Measurements from ENCODE around the gene RDH5.

Gene RDH5

DNA sequence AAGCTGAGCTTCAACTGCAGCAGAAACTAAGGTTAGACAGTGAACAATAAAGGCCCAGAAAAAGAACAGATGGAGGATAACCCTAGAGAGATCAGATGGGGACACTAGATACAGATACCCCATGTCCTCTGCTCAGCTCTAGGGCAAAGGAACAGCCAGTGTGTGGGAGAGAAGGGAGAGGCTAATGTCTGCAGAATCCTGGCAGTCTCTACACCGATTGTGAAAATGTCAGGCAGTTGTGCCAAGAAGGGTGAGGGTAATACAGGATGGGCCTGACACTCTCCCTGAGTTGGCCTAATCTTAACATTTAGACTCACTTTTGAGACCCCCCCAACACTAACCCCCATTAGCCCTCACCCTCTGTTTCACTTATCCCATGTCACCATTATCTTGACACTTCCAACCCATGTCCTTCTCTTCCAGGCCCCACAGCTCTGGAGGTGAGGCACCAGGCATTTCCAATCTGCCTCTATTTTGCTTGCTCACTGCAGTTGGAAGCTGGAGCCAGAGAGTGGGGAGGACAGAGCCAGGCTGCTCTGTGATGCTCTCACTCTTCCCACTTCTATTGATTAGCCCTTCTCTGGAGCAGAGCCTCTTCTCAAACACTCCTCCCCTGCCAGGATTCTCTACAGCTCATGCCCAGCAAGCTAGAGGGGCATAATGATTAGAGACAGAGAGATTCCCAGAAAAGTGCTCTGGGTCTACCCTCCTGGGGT lies 7.3 kb upstream of the RDH5 start:
- peaks cover 28 to 36% of the 10 kb centered on the region in 2 donors for H3K4me1 ChIP-seq (ENCODE audit: control insufficient read depth in 1 of 2, insufficient read depth in 2 of 2, low read length in 2 of 2)
- H3K9me3 ChIP-seq (ENCODE audit: control insufficient read depth in 1 of 2, low read length in 2 of 2) = no peaks in the 10 kb centered on the region
- H3K4me3 ChIP-seq (ENCODE audit: low read depth in 1 of 2, low read length in 2 of 2) = no peak overlapping the region
- H3K27ac ChIP-seq (ENCODE audit: low read depth, low read length) = no peak overlapping the region
- H3K27me3 ChIP-seq (ENCODE audit: control insufficient read depth in 1 of 2, insufficient read depth in 2 of 2, low read length in 2 of 2) = peaks cover 0 to 15% of the 10 kb centered on the region in 2 donors
- no peak overlapping the region for H3K9ac ChIP-seq (ENCODE audit: low read depth in 1 of 2, low read length in 2 of 2)
- H3K36me3 ChIP-seq (ENCODE audit: control insufficient read depth in 1 of 2, insufficient read depth in 2 of 2, low read length in 2 of 2) = no peaks in the 10 kb centered on the region

DNA sequence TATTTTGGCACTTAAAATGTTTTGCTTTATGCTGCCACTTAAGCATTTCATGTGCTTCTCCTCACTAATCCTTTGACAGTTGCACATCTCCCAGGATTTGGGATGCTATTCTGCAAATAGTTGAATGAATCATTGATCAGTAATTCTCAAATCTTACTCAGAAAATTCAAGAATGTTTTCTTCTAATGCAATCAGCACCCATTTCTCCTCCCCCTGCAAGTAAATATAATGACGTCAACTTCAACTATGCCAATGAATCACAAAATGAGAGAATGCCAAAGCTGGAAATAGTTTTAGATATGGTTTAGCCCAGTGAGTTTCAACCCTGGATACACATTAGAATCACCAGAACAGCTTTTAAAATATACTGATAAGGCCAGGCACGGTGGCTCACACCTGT lies 6.5 kb upstream of the RDH5 start:
- Histone ChIP-seq H3K36me3 (ENCODE audit: control insufficient read depth in 1 of 2, insufficient read depth in 2 of 2, low read length in 2 of 2) (no peaks in the 10 kb centered on the region), H3K27me3 (ENCODE audit: control insufficient read depth in 1 of 2, insufficient read depth in 2 of 2, low read length in 2 of 2) (peaks cover 0 to 8% of the 10 kb centered on the region in 2 donors), H3K9me3 (ENCODE audit: control insufficient read depth in 1 of 2, low read length in 2 of 2) (no peaks in the 10 kb centered on the region), H3K4me1 (ENCODE audit: control insufficient read depth in 1 of 2, insufficient read depth in 2 of 2, low read length in 2 of 2) (peaks cover 31 to 38% of the 10 kb centered on the region in 2 donors), H3K4me3 (ENCODE audit: low read depth in 1 of 2, low read length in 2 of 2) (no peak overlapping the region), H3K27ac (ENCODE audit: low read depth, low read length) (no peak overlapping the region), H3K9ac (ENCODE audit: low read depth in 1 of 2, low read length in 2 of 2) (no peak overlapping the region)

DNA sequence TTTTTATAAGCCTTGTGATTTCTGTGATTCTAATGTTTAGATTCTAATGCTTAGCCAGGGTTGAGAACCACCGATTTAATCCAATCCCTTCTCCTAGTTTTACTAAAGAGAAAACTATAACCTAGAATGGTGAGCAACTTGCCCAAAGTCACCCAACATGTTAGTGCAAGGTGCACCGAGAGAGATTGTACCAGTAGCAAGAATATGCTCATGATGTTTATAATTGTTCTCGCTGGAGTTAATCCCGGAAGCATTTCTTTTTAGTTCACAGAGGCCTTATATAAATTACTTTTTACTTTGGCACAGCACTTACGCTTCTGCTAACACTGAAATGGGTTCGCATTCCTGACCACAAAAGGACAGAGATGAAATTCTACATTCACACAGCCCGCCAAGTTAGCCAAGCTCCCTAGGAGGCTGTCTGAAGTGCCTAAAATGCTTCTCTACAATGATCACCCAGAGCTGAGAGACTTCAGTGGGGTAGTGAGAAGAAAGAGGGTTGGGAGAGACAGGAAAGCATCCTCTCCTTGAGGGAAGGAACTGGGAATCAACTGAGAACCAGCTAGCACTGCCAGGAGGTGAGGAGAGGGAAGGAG lies 4.9 kb upstream of the RDH5 start:
- Histone ChIP-seq H3K4me3 (ENCODE audit: low read depth in 1 of 2, low read length in 2 of 2) (peak overlapping the region; percentile 89 to 94), H3K9me3 (ENCODE audit: control insufficient read depth in 1 of 2, low read length in 2 of 2) (no peaks in the 10 kb centered on the region), H3K36me3 (ENCODE audit: control insufficient read depth in 1 of 2, insufficient read depth in 2 of 2, low read length in 2 of 2) (peaks cover 0 to 3% of the 10 kb centered on the region in 2 donors), H3K27me3 (ENCODE audit: control insufficient read depth in 1 of 2, insufficient read depth in 2 of 2, low read length in 2 of 2) (no peaks in the 10 kb centered on the region), H3K4me1 (ENCODE audit: control insufficient read depth in 1 of 2, insufficient read depth in 2 of 2, low read length in 2 of 2) (peaks cover 41 to 48% of the 10 kb centered on the region in 2 donors), H3K9ac (ENCODE audit: low read depth in 1 of 2, low read length in 2 of 2) (peak overlapping the region; percentile 86 to 96), H3K27ac (ENCODE audit: low read depth, low read length) (peak overlapping the region; percentile 87)

DNA sequence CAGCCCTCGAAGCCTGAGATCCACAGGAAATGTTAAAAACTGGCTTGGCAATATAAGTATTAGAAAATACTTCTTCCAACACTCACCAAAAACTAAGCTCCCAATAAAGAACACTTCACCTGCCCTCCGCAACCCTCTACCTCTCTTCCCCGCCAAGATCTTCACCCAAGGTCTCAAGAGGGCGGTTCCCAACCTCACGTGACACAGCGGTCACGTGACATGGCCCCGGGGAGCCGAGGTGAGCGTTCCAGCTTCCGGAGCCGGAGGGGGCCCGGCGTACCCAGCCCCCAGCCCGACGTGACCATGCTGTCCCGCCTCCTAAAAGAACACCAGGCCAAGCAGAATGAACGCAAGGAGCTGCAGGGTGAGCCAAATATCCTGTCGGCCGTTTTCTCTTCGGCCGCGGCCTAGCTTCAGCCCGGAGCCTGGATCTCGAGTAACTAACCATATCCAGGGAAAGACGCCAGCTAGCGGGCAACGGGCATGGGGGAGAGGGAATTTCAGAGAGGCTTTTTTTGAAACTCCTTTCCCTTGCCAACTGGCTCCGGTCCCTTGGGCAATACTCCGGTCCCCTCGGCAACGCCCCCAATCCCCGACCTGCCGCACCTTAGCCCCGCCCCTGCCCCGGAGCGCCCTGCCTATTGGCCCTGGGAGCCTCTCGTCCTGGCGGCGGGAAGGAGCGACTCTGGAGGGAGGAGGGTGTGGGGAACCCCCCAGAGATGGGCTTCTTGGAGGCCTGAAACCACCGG lies 4.2 kb upstream of the RDH5 start, which contains the start of gene BLOC1S1:
TSS of gene BLOC1S1 (plus strand) at position 214 of the 749 bp plus-strand sequence. CDS start at position 220, 6 bp downstream.
- H3K4me1 ChIP-seq (ENCODE audit: control insufficient read depth in 1 of 2, insufficient read depth in 2 of 2, low read length in 2 of 2) = peaks cover 48 to 55% of the 10 kb centered on the region in 2 donors
- peak within 1 kb of the TSS; percentile 89 to 94 for H3K4me3 ChIP-seq (ENCODE audit: low read depth in 1 of 2, low read length in 2 of 2)
- H3K36me3 ChIP-seq (ENCODE audit: control insufficient read depth in 1 of 2, insufficient read depth in 2 of 2, low read length in 2 of 2) = peaks cover 0 to 3% of the 10 kb centered on the region in 2 donors
- H3K27ac ChIP-seq (ENCODE audit: low read depth, low read length) = peak within 1 kb of the TSS; percentile 87
- no peaks in the 10 kb centered on the region for H3K27me3 ChIP-seq (ENCODE audit: control insufficient read depth in 1 of 2, insufficient read depth in 2 of 2, low read length in 2 of 2)
- H3K9ac ChIP-seq (ENCODE audit: low read depth in 1 of 2, low read length in 2 of 2) = peak within 1 kb of the TSS; percentile 86 to 96
- no peaks in the 10 kb centered on the region for H3K9me3 ChIP-seq (ENCODE audit: control insufficient read depth in 1 of 2, low read length in 2 of 2)

DNA sequence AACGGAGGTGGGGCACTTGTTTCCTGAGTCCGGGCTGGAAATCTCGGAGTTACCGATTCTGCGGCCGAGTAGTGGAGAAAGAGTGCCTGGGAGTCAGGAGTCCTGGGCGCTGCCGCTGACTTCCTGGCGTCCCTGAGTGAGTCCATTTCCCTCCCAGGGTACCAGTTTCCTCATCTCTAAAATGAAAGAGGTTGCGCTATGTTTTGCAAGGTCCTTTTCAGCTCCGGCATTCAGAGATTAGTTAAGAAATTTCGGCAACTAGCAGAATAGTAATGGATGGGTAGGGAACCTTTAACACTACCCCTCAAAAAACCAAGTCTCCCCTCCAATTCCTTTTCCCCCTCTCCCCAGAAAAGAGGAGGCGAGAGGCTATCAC lies 3.6 kb upstream of the RDH5 start:
- H3K27me3 ChIP-seq (ENCODE audit: control insufficient read depth in 1 of 2, insufficient read depth in 2 of 2, low read length in 2 of 2) = no peaks in the 10 kb centered on the region
- peaks cover 0 to 3% of the 10 kb centered on the region in 2 donors for H3K36me3 ChIP-seq (ENCODE audit: control insufficient read depth in 1 of 2, insufficient read depth in 2 of 2, low read length in 2 of 2)
- H3K4me3 ChIP-seq (ENCODE audit: low read depth in 1 of 2, low read length in 2 of 2) = peak overlapping the region; percentile 89 to 94
- no peaks in the 10 kb centered on the region for H3K9me3 ChIP-seq (ENCODE audit: control insufficient read depth in 1 of 2, low read length in 2 of 2)
- peak overlapping the region; percentile 87 for H3K27ac ChIP-seq (ENCODE audit: low read depth, low read length)
- H3K9ac ChIP-seq (ENCODE audit: low read depth in 1 of 2, low read length in 2 of 2) = peak overlapping the region; percentile 86 to 96
- peaks cover 54 to 61% of the 10 kb centered on the region in 2 donors for H3K4me1 ChIP-seq (ENCODE audit: control insufficient read depth in 1 of 2, insufficient read depth in 2 of 2, low read length in 2 of 2)

DNA sequence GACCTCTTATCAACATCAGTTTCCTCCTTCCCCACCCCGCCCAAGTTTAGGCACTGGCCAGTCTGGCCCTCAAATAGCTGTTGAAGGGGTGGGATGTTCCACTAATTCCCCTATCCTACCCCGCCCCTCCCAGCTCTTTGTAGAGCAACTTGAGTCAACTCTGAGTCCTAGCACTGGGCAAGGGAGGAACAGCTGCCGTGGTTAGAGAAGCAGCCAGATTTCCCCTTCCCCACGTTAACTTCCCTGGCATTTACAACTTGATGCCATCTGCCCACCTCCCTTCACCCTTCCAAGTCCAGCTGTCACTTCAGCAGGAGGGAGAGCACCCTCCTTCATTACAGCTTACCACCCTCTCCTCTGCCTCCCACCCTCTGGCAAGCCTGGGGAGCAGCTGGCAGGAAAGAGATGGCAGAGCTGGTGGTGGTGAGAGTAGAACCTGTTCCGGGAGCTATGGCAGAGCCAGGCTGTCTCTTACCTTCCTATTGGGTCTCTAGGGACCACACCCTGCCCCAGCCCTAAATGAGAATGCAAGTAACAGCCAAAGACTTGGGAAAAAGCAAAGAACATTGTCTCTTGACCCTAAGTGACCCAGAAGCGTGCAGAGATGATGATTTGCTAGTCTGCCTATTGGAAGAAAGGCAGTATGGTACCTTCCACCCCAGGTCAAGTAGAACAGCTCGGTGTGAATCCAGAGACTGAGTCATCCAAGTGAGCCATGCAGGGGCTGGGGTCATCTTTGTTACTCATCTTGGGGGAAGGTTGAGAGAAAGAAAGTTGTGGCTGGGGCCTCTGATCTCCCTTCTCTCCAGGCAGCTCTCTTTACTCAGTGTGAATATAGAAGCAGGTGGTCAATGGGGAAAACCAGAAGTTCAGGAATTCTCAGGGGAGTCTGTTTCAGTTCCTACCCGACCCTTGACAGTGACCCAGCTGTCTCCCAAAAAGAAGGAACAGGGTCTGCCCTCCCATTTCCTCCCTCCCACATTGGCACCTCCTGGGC lies 2.9 kb upstream of the RDH5 start:
- Histone ChIP-seq H3K4me3 (ENCODE audit: low read depth in 1 of 2, low read length in 2 of 2) (peak overlapping the region; percentile 89 to 94), H3K9ac (ENCODE audit: low read depth in 1 of 2, low read length in 2 of 2) (peak overlapping the region; percentile 86 to 96), H3K9me3 (ENCODE audit: control insufficient read depth in 1 of 2, low read length in 2 of 2) (no peaks in the 10 kb centered on the region), H3K27ac (ENCODE audit: low read depth, low read length) (peak overlapping the region; percentile 87), H3K36me3 (ENCODE audit: control insufficient read depth in 1 of 2, insufficient read depth in 2 of 2, low read length in 2 of 2) (peaks cover 0 to 3% of the 10 kb centered on the region in 2 donors), H3K27me3 (ENCODE audit: control insufficient read depth in 1 of 2, insufficient read depth in 2 of 2, low read length in 2 of 2) (no peaks in the 10 kb centered on the region), H3K4me1 (ENCODE audit: control insufficient read depth in 1 of 2, insufficient read depth in 2 of 2, low read length in 2 of 2) (peaks cover 56 to 65% of the 10 kb centered on the region in 2 donors)

DNA sequence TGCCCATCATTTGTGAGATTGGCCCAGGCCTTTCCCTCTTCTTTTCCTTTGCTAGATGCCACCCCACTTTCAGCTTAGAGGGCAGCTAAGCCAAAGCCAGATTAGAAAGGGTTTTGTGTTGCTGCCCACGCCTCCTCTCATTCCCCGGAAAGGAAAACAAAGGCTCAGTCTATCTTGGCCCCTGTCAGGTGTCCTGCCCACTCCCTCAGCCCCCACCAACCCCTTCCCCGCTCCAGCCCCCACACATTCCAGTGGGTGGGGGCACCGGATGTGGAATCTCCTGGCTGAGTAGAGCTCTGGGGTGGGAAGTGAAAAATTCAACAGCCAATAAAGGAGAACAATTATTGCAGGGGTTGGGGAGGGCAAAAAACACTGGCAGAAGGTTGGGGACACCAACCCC lies 2.2 kb upstream of the RDH5 start:
- Histone ChIP-seq H3K9ac (ENCODE audit: low read depth in 1 of 2, low read length in 2 of 2) (peak overlapping the region in 1 of 2 donors; percentile 21), H3K27ac (ENCODE audit: low read depth, low read length) (peak overlapping the region; percentile 24), H3K9me3 (ENCODE audit: control insufficient read depth in 1 of 2, low read length in 2 of 2) (no peaks in the 10 kb centered on the region), H3K27me3 (ENCODE audit: control insufficient read depth in 1 of 2, insufficient read depth in 2 of 2, low read length in 2 of 2) (no peaks in the 10 kb centered on the region), H3K4me3 (ENCODE audit: low read depth in 1 of 2, low read length in 2 of 2) (peak overlapping the region in 1 of 2 donors; percentile 89), H3K4me1 (ENCODE audit: control insufficient read depth in 1 of 2, insufficient read depth in 2 of 2, low read length in 2 of 2) (peaks cover 57 to 71% of the 10 kb centered on the region in 2 donors), H3K36me3 (ENCODE audit: control insufficient read depth in 1 of 2, insufficient read depth in 2 of 2, low read length in 2 of 2) (peaks cover 0 to 6% of the 10 kb centered on the region in 2 donors)

DNA sequence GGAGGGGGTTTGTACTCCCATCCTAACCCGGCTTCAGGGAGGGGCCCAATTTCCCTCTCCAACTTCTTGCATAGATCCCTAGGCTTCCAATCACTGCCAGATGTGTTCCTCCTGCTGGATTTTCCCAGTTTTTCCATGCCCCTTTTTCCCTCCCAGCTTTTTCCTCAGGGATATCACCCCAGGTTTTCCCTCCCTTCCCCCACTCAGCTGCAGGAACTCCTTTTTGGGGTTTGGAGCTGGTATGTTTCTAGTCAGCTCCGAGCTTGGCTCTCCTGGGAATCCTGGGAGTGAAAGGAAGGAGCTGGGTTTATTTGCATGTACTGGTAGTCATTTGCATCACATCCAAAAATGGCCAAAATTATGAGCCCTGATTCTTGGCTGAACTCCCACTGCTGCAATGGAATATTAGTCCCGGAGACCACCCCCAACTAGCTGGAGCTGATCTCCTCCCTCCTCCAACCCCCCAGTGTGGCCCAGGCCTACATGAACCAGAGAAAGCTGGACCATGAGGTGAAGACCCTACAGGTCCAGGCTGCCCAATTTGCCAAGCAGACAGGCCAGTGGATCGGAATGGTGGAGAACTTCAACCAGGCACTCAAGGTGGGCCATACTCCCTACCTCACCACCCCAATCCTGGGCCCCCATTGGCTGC lies 1.4 kb upstream of the RDH5 start:
- H3K9ac ChIP-seq (ENCODE audit: low read depth in 1 of 2, low read length in 2 of 2) = peak overlapping the region; percentile 9 to 21
- H3K27me3 ChIP-seq (ENCODE audit: control insufficient read depth in 1 of 2, insufficient read depth in 2 of 2, low read length in 2 of 2) = no peaks in the 10 kb centered on the region
- H3K9me3 ChIP-seq (ENCODE audit: control insufficient read depth in 1 of 2, low read length in 2 of 2) = no peaks in the 10 kb centered on the region
- peaks cover 0 to 11% of the 10 kb centered on the region in 2 donors for H3K36me3 ChIP-seq (ENCODE audit: control insufficient read depth in 1 of 2, insufficient read depth in 2 of 2, low read length in 2 of 2)
- H3K4me1 ChIP-seq (ENCODE audit: control insufficient read depth in 1 of 2, insufficient read depth in 2 of 2, low read length in 2 of 2) = peaks cover 63 to 79% of the 10 kb centered on the region in 2 donors
- H3K27ac ChIP-seq (ENCODE audit: low read depth, low read length) = no peak overlapping the region
- no peak overlapping the region for H3K4me3 ChIP-seq (ENCODE audit: low read depth in 1 of 2, low read length in 2 of 2)

DNA sequence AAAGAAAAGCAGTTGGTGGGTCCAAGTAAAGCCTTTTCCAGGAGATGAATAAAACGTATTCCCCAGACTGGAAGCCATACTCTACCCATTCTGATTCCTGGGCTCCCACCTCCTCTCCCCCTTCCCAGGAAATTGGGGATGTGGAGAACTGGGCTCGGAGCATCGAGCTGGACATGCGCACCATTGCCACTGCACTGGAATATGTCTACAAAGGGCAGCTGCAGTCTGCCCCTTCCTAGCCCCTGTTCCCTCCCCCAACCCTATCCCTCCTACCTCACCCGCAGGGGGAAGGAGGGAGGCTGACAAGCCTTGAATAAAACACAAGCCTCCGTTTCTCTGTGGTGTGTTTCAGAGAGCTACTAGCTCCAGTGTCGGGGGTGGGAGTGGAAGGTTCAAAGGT lies 822 bp upstream of the RDH5 start:
- H3K9me3 ChIP-seq (ENCODE audit: control insufficient read depth in 1 of 2, low read length in 2 of 2) = no peaks in the 10 kb centered on the region
- no peaks in the 10 kb centered on the region for H3K27me3 ChIP-seq (ENCODE audit: control insufficient read depth in 1 of 2, insufficient read depth in 2 of 2, low read length in 2 of 2)
- peaks cover 69 to 85% of the 10 kb centered on the region in 2 donors for H3K4me1 ChIP-seq (ENCODE audit: control insufficient read depth in 1 of 2, insufficient read depth in 2 of 2, low read length in 2 of 2)
- peak overlapping the region; percentile 28 for H3K27ac ChIP-seq (ENCODE audit: low read depth, low read length)
- H3K4me3 ChIP-seq (ENCODE audit: low read depth in 1 of 2, low read length in 2 of 2) = peak overlapping the region in 1 of 2 donors; percentile 13
- H3K36me3 ChIP-seq (ENCODE audit: control insufficient read depth in 1 of 2, insufficient read depth in 2 of 2, low read length in 2 of 2) = peaks cover 4 to 18% of the 10 kb centered on the region in 2 donors
- H3K9ac ChIP-seq (ENCODE audit: low read depth in 1 of 2, low read length in 2 of 2) = peak overlapping the region; percentile 4 to 9
